ENCODE measurements around the gene KSR1. TPM values are rescaled to one million over a fixed set of nuclear protein-coding genes. Genes with fewer than 3 reads are reported as not detected.
"Not testable (repeated sequence)": the region's sequence is repeated elsewhere in the genome, so short reads cannot be mapped to it uniquely, and the experiment has no call there.

Gene KSR1
- total RNA-seq, 1 donor from 2014 or later, result 25.6 TPM

DNA sequence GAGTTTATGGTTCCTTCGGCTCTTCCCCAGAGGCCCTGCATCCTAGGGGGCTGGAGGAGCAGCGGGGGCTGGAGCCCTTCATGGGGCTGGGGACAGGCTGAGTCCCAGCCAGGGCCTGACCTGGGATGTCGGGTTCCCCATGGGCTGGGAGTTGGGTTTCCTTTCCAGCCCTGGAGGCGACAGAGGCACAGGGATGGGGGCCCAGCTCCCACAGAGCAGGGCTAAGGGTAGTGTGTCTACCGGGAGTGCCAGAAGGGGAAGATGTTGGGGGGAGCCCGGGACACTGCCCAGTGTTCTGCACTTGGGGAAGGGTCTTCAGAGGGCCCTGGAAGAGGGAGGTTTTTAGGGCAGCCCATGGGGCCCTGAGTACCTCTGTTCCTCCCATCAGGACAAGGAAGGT lies 30.7 kb upstream of the KSR1 start:
- not testable (repeated sequence) for H3K4me1 ChIP-seq (ENCODE audit: control insufficient read depth in 3 of 3, insufficient read depth in 3 of 3, low read length in 3 of 3); H3K4me3 ChIP-seq (ENCODE audit: low read length in 3 of 3); H3K36me3 ChIP-seq (ENCODE audit: control insufficient read depth in 3 of 3, insufficient read depth in 3 of 3, low read length in 3 of 3); H3K27me3 ChIP-seq (ENCODE audit: control insufficient read depth in 3 of 3, insufficient read depth in 3 of 3, low read length in 3 of 3); H3K27ac ChIP-seq (ENCODE audit: low read depth, low read length); H3K9me3 ChIP-seq (ENCODE audit: control insufficient read depth in 3 of 3, low read length in 3 of 3); H3K9ac ChIP-seq (ENCODE audit: low read depth in 1 of 3, low read length in 3 of 3)

DNA sequence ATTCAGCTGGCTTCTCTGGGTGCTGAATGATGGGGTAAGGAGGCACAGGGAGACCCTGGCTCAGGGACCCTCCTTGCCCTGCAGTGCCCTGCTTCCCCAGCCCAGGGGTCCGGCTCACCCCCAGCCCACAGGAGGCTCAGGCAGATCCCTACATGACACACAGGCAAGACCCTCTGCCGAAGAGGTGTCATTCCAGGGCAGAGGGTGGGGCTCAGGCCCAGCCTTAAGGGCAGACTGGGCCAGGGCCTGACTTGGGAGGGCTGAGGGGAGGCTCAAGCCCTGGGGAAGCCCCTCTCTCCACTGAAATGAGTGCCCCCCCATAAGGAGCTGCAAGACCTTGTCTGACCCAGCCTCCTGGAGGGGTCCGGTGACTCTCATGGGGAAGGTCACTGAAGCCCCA lies 30.3 kb upstream of the KSR1 start:
- H3K9me3 ChIP-seq (ENCODE audit: control insufficient read depth in 3 of 3, low read length in 3 of 3), result no peaks in the 10 kb centered on the region
- H3K4me1 ChIP-seq (ENCODE audit: control insufficient read depth in 3 of 3, insufficient read depth in 3 of 3, low read length in 3 of 3), result no peaks in the 10 kb centered on the region
- no peak overlapping the region for H3K4me3 ChIP-seq (ENCODE audit: low read length in 3 of 3)
- no peaks in the 10 kb centered on the region for H3K36me3 ChIP-seq (ENCODE audit: control insufficient read depth in 3 of 3, insufficient read depth in 3 of 3, low read length in 3 of 3)
- no peak overlapping the region for H3K27ac ChIP-seq (ENCODE audit: low read depth, low read length)
- H3K27me3 ChIP-seq (ENCODE audit: control insufficient read depth in 3 of 3, insufficient read depth in 3 of 3, low read length in 3 of 3), result no peaks in the 10 kb centered on the region
- no peak overlapping the region for H3K9ac ChIP-seq (ENCODE audit: low read depth in 1 of 3, low read length in 3 of 3)

DNA sequence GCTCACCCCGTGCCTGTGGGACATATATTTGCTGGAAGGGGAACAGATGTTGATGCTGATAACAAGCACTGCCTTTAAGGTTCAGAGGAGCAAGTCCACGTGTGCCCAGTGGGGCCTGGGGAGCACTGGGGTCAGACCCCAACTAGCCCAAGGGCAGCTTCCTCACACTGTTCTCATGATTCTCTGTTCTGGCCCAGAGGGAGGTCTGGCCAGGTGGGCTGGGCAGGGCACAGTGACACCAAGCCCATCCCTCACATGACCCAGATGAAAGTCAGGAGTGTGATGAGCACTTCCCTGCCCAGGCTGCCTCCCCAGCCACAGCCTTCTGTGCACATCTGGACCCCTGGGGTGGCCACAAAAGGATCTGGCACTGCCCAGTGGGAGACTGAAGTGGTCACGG lies 29.8 kb upstream of the KSR1 start:
- H3K4me1 ChIP-seq (ENCODE audit: control insufficient read depth in 3 of 3, insufficient read depth in 3 of 3, low read length in 3 of 3); H3K27ac ChIP-seq (ENCODE audit: low read depth, low read length); H3K27me3 ChIP-seq (ENCODE audit: control insufficient read depth in 3 of 3, insufficient read depth in 3 of 3, low read length in 3 of 3); H3K9me3 ChIP-seq (ENCODE audit: control insufficient read depth in 3 of 3, low read length in 3 of 3); H3K4me3 ChIP-seq (ENCODE audit: low read length in 3 of 3); H3K9ac ChIP-seq (ENCODE audit: low read depth in 1 of 3, low read length in 3 of 3); H3K36me3 ChIP-seq (ENCODE audit: control insufficient read depth in 3 of 3, insufficient read depth in 3 of 3, low read length in 3 of 3): not testable (repeated sequence)

DNA sequence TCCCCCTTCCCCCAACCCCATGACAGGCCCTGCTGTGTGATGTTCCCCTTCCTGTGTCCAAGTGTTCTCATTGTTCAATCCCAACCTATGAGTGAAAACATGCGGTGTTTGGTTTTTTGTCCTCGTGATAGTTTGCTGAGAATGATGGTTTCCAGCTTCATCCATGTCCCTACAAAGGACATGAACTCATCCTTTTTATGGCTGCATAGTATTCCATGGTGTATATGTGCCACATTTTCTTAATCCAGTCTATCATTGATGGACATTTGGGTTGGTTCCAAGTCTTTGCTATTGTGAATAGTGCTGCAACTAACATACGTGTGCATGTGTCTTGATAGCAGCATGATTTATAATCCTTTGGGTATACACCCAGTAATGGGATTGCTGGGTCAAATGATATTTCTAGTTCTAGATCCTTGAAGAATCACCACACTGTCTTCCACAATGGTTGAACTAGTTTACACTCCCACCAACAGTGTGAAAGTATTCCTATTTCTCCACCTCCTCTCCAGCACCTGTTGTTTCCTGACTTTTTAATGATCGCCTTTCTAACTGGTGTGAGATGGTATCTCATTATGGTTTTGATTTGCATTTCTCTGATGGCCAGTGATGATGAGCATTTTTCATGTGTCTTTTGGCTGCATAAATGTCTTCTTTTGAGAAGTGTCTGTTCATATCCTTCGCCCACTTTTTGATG lies 28.9 kb upstream of the KSR1 start:
- H3K9ac ChIP-seq (ENCODE audit: low read depth in 1 of 3, low read length in 3 of 3); H3K4me1 ChIP-seq (ENCODE audit: control insufficient read depth in 3 of 3, insufficient read depth in 3 of 3, low read length in 3 of 3); H3K4me3 ChIP-seq (ENCODE audit: low read length in 3 of 3); H3K36me3 ChIP-seq (ENCODE audit: control insufficient read depth in 3 of 3, insufficient read depth in 3 of 3, low read length in 3 of 3); H3K27me3 ChIP-seq (ENCODE audit: control insufficient read depth in 3 of 3, insufficient read depth in 3 of 3, low read length in 3 of 3); H3K27ac ChIP-seq (ENCODE audit: low read depth, low read length); H3K9me3 ChIP-seq (ENCODE audit: control insufficient read depth in 3 of 3, low read length in 3 of 3): not testable (repeated sequence)

DNA sequence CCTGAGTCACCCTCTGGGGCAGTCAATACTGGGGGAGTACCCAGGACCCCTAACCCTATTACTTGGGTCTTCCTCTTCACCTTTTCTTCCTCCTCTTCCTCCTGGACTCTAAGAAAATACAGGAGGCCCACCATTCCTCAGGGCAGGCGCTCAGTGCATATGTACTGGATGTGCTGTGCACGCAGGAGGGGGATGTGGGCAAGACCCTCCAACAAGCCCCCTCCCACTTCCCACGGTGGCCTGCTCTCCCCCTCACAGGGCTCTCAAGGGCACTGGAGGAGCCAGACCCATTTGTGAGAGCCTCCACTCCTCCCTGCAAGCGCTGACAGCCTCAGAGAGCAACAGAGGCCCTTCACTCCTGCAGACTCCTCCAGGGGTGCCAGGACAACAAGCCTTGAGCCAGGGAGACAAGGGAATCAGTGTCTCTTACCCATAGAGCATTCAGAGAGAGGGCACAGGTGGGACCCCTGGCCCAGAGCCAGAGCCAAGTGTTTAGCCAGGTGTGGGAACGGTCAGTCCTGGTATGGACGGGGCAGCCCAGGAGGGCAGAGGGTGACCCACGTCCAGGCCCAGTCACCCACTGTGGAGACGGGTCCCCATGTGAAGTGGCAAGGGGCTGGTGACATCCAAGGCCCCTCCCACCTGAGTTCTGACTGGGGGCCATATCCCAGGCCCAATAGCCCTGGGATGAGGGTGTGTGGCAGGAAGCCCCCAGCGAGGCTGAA lies 27.3 kb upstream of the KSR1 start:
- Histone ChIP-seq H3K36me3 (ENCODE audit: control insufficient read depth in 3 of 3, insufficient read depth in 3 of 3, low read length in 3 of 3) (no peaks in the 10 kb centered on the region), H3K9ac (ENCODE audit: low read depth in 1 of 3, low read length in 3 of 3) (no peak overlapping the region), H3K4me1 (ENCODE audit: control insufficient read depth in 3 of 3, insufficient read depth in 3 of 3, low read length in 3 of 3) (no peaks in the 10 kb centered on the region), H3K27me3 (ENCODE audit: control insufficient read depth in 3 of 3, insufficient read depth in 3 of 3, low read length in 3 of 3) (no peaks in the 10 kb centered on the region), H3K4me3 (ENCODE audit: low read length in 3 of 3) (no peak overlapping the region), H3K27ac (ENCODE audit: low read depth, low read length) (no peak overlapping the region), H3K9me3 (ENCODE audit: control insufficient read depth in 3 of 3, low read length in 3 of 3) (no peaks in the 10 kb centered on the region)

DNA sequence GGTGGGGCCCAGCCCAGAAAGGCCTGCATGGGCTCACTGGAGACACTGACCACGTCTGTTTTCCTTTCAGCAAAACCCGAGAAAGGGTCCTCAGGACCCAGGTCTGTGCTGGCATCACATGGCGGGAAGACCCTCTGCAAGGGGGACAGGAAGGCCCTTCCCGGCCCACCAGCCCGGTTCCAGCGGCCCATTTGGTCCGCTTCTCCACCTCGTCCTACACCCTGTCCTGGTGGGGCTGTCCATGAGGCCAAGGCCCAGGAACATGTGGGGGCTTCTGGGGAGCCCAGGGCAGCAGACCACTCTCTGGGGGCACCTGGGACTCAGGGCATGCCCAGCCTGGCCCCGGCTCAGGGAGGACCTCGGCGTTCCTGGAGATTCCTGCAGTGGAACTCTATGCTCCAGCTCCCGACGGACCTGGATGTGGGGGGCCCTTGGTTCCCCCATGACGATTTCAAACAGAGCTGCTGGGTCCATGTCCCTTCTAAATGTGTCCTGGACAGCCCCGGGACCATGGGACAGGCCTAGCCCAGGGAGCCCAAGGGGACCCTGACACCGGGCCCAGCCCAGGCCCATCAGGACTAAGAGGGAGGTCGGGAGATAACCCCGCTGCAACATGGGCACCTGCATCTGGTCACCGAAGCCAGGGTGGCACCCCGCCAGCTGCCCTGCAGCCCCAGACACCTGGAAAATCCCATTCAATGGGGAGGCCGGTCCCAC lies 26.4 kb upstream of the KSR1 start:
- H3K9me3 ChIP-seq (ENCODE audit: control insufficient read depth in 3 of 3, low read length in 3 of 3), result no peaks in the 10 kb centered on the region
- H3K4me1 ChIP-seq (ENCODE audit: control insufficient read depth in 3 of 3, insufficient read depth in 3 of 3, low read length in 3 of 3), result no peaks in the 10 kb centered on the region
- H3K9ac ChIP-seq (ENCODE audit: low read depth in 1 of 3, low read length in 3 of 3), result no peak overlapping the region
- no peaks in the 10 kb centered on the region for H3K27me3 ChIP-seq (ENCODE audit: control insufficient read depth in 3 of 3, insufficient read depth in 3 of 3, low read length in 3 of 3)
- H3K4me3 ChIP-seq (ENCODE audit: low read length in 3 of 3), result no peak overlapping the region
- H3K27ac ChIP-seq (ENCODE audit: low read depth, low read length), result no peak overlapping the region
- no peaks in the 10 kb centered on the region for H3K36me3 ChIP-seq (ENCODE audit: control insufficient read depth in 3 of 3, insufficient read depth in 3 of 3, low read length in 3 of 3)

DNA sequence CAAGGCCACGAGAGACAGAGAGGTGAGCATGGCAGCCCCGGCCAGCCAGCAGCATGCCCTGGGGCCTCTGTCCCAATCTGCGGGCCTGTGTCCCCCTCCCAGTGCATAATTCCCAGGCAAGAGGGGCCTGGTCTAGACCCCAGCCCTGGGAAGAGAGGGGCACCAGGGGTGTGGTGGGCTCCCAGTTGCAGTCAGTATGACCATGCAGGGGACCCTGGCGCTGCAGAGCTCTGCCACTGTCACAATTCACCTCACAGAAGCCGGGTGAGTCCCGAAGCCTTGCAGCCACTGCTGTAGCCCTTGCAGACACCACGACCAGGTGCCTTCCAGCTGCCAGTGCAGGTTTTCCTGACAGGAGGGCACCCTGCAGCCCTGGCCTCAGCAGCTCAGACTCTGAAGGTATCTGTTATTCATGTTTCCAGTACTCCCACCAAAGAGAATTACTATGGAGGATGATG lies 25.8 kb upstream of the KSR1 start:
- H3K4me1 ChIP-seq (ENCODE audit: control insufficient read depth in 3 of 3, insufficient read depth in 3 of 3, low read length in 3 of 3), result no peaks in the 10 kb centered on the region
- no peak overlapping the region for H3K9ac ChIP-seq (ENCODE audit: low read depth in 1 of 3, low read length in 3 of 3)
- no peak overlapping the region for H3K4me3 ChIP-seq (ENCODE audit: low read length in 3 of 3)
- H3K36me3 ChIP-seq (ENCODE audit: control insufficient read depth in 3 of 3, insufficient read depth in 3 of 3, low read length in 3 of 3), result no peaks in the 10 kb centered on the region
- H3K27me3 ChIP-seq (ENCODE audit: control insufficient read depth in 3 of 3, insufficient read depth in 3 of 3, low read length in 3 of 3), result no peaks in the 10 kb centered on the region
- H3K9me3 ChIP-seq (ENCODE audit: control insufficient read depth in 3 of 3, low read length in 3 of 3), result no peaks in the 10 kb centered on the region
- H3K27ac ChIP-seq (ENCODE audit: low read depth, low read length), result no peak overlapping the region

DNA sequence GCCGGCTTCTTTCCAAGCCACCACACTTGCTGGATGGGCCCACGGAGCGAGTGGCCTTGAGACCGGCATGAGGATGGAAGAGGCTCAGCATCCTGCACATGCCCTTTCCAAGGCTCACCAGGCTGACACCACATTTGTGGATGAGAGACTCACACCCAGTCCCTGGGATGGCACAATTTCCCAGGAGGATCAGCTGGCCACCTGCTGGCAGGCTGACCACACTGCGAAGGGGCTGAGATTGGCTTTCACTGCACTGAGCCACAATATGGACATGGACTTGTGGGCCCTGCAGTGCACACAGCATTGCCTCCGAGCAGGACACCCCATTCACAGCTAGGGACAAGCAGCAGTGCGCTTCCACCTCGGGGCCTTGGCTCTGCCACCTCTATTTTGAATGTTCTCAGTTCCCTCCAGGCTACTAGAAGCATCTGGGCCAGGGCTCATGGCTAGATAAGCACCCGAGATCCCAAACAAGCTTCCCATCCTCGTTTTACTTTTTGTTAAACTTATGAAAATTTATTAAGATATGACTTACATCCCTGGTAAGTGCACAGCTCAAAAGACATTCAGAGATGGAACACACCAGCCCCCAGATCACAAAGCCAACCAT lies 25.3 kb upstream of the KSR1 start:
- H3K9me3 ChIP-seq (ENCODE audit: control insufficient read depth in 3 of 3, low read length in 3 of 3), result no peaks in the 10 kb centered on the region
- no peak overlapping the region for H3K9ac ChIP-seq (ENCODE audit: low read depth in 1 of 3, low read length in 3 of 3)
- H3K36me3 ChIP-seq (ENCODE audit: control insufficient read depth in 3 of 3, insufficient read depth in 3 of 3, low read length in 3 of 3), result no peaks in the 10 kb centered on the region
- H3K4me1 ChIP-seq (ENCODE audit: control insufficient read depth in 3 of 3, insufficient read depth in 3 of 3, low read length in 3 of 3), result no peaks in the 10 kb centered on the region
- H3K27me3 ChIP-seq (ENCODE audit: control insufficient read depth in 3 of 3, insufficient read depth in 3 of 3, low read length in 3 of 3), result no peaks in the 10 kb centered on the region
- no peak overlapping the region for H3K4me3 ChIP-seq (ENCODE audit: low read length in 3 of 3)
- H3K27ac ChIP-seq (ENCODE audit: low read depth, low read length), result no peak overlapping the region

DNA sequence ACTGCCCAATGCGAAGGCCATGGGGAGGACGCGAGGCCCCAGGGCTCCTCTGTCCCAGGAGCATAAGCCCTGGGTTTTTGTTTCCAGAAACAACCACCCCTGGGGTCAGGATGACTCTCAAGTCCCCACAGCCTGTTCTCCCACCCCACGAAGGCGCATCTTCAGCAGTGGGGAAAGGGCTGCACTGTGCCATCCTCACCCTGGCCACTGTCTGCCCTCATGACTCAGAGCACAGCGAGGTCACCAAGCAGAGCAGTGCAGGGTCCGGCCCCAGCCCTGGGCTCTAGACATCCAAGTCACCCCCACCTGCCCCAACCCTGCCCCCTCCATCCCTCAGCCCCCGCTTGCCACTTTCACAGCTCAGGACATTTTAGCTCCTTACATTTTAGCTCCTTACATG lies 22.7 kb upstream of the KSR1 start:
- Histone ChIP-seq H3K4me3 (ENCODE audit: low read length in 3 of 3) (no peak overlapping the region), H3K36me3 (ENCODE audit: control insufficient read depth in 3 of 3, insufficient read depth in 3 of 3, low read length in 3 of 3) (no peaks in the 10 kb centered on the region), H3K9me3 (ENCODE audit: control insufficient read depth in 3 of 3, low read length in 3 of 3) (no peaks in the 10 kb centered on the region), H3K27me3 (ENCODE audit: control insufficient read depth in 3 of 3, insufficient read depth in 3 of 3, low read length in 3 of 3) (no peaks in the 10 kb centered on the region), H3K27ac (ENCODE audit: low read depth, low read length) (no peak overlapping the region), H3K4me1 (ENCODE audit: control insufficient read depth in 3 of 3, insufficient read depth in 3 of 3, low read length in 3 of 3) (no peaks in the 10 kb centered on the region), H3K9ac (ENCODE audit: low read depth in 1 of 3, low read length in 3 of 3) (no peak overlapping the region)
